K562 (cell line): ENCODE results near the gene HSDL1. TPM values are rescaled to one million over a fixed set of nuclear protein-coding genes. Genes with fewer than 3 reads are reported as not detected.

Experiments
- CSDE1 ChIP-seq, 2 experiments: fragments of 450-650 bp; IDR thresholded peaks; 2 replicates each; pipeline ENCODE4 v1.6.1; 2016; ENCODE audit warnings: mild to moderate bottlenecking in 1 of 2
- ETV5 ChIP-seq: sonication (generic); formaldehyde crosslinking; IDR thresholded peaks from 2 replicates; pipeline ENCODE4 v1.4.0; 2020; ENCODE audit warnings: low read depth, mild to moderate bottlenecking, missing genetic modification reagents
- FOS ChIP-seq: IDR thresholded peaks from 3 replicates; pipeline ENCODE4 v1.6.1; 2011; ENCODE audit not compliant: insufficient read length; ENCODE audit errors: extremely low read depth
- L3MBTL2 ChIP-seq: fragments of 450-650 bp; IDR thresholded peaks from 2 replicates; pipeline ENCODE4 v1.6.1; 2016; ENCODE audit warnings: mild to moderate bottlenecking, moderate library complexity
- MCM7 ChIP-seq, 2 experiments: fragments of 450-650 bp; IDR thresholded peaks; 2 replicates each; pipeline ENCODE4 v1.6.1; 2016 to 2018
- MLLT1 ChIP-seq, 2 experiments: fragments of 450-650 bp; IDR thresholded peaks; 2 replicates each; pipeline ENCODE4 v1.6.1; 2016
- MYNN ChIP-seq, 2 experiments: sonication (generic); formaldehyde crosslinking in 1 of 2; IDR thresholded peaks; 2 replicates each; pipeline versions ENCODE4 v1.5.0 to v1.6.1; 2016 to 2020; ENCODE audit warnings: antibody characterized with exemption in 1 of 2, missing genetic modification reagents in 1 of 2
- NFRKB ChIP-seq: fragments of 450-650 bp; IDR thresholded peaks from 2 replicates; pipeline ENCODE4 v1.6.1; 2016; ENCODE audit warnings: low read depth
- POLR3A ChIP-seq: IDR thresholded peaks from 2 replicates; pipeline ENCODE4 v1.6.1; 2011; ENCODE audit warnings: borderline replicate concordance, mild to moderate bottlenecking, moderate library complexity; ENCODE audit not compliant: insufficient read length, insufficient read depth; ENCODE audit errors: extremely low read depth
- SPI1 ChIP-seq: IDR thresholded peaks from 2 replicates; pipeline ENCODE4 v1.6.1; 2011; ENCODE audit warnings: low read depth, low read length, control low read depth, borderline replicate concordance
- SREBF1 ChIP-seq: fragments of 150-350 bp; IDR thresholded peaks from 2 replicates; pipeline ENCODE4 v1.6.1; 2014; ENCODE audit warnings: antibody characterized with exemption, low read depth, low read length, borderline replicate concordance
- STAT6 ChIP-seq: sonication (generic); formaldehyde crosslinking; IDR thresholded peaks from 2 replicates; pipeline ENCODE4 v1.8.1; 2023; ENCODE audit warnings: mild to moderate bottlenecking, missing genetic modification reagents
- U2AF1 ChIP-seq: fragments of 200-400 bp; formaldehyde crosslinking; optimal IDR thresholded peaks from 2 replicates; pipeline ENCODE3; 2017; ENCODE audit warnings: mild to moderate bottlenecking, low read depth, low read length, moderate library complexity
- USF1 ChIP-seq: sonication (generic); formaldehyde crosslinking; IDR thresholded peaks from 2 replicates; pipeline ENCODE4 v1.9.0; 2022; ENCODE audit warnings: mild to moderate bottlenecking, missing genetic modification reagents
- WHSC1 ChIP-seq: IDR thresholded peaks from one replicate; pipeline ENCODE4 v1.6.1; 2012; ENCODE audit warnings: low read length, control low read depth, inconsistent platforms
- ZBTB49 ChIP-seq: sonication (generic); formaldehyde crosslinking; IDR thresholded peaks from 2 replicates; pipeline ENCODE4 v1.8.0; 2022; ENCODE audit warnings: missing genetic modification reagents, mild to moderate bottlenecking, borderline replicate concordance
- ZFP30 ChIP-seq: fragments of 250-450 bp; sonication (Bioruptor Pico); IDR thresholded peaks from 2 replicates; pipeline ENCODE4 v1.8.0; 2022; ENCODE audit warnings: moderate library complexity, mild to moderate bottlenecking, inconsistent platforms, borderline replicate concordance
- ZNF146 ChIP-seq: IDR thresholded peaks from one replicate; pipeline ENCODE4 v1.6.1; 2018; ENCODE audit warnings: missing compliant biosample characterization; ENCODE audit not compliant: unreplicated experiment
- ZNF436 ChIP-seq: fragments of 250-450, 450-650 bp; sonication (Bioruptor Pico); formaldehyde crosslinking; IDR thresholded peaks from 2 replicates; pipeline ENCODE4 v1.7.0; 2020; ENCODE audit warnings: mild to moderate bottlenecking
- ZNF57 ChIP-seq: fragments of 450-650 bp; formaldehyde crosslinking; IDR thresholded peaks from 2 replicates; pipeline ENCODE4 v1.4.0; 2020; ENCODE audit warnings: mild to moderate bottlenecking, moderate library complexity
- polyA plus RNA-seq, 8 experiments: library from polyadenylated mRNA; depleted of rRNA in 4 of 8; stranded (reverse) in 5 of 8; unstranded in 3 of 8; fragments of >200 nt; fragmentation: Nextera tagmentation in 2 of 8; fragmentation: Illumina TruSeq in 1 of 8; extraction: Ambion mirVana in 2 of 8; extraction: Trizol in 1 of 8; gene quantifications; 2 replicates each; pipeline versions ENCODE4 v1.2.1 to v1.2.3, GENCODE V29; 2011 to 2014; ENCODE audit warnings: inconsistent platforms in 1 of 8, missing spikeins in 1 of 8
- total RNA-seq, 7 experiments: library from RNA; depleted of rRNA in 6 of 7; stranded (reverse); fragments of >200 nt in 6 of 7; fragmentation: Illumina TruSeq in 2 of 7; extraction: Trizol in 2 of 7; gene quantifications; 2 replicates each; pipeline versions ENCODE4 v1.2.1 to v1.2.3, GENCODE V29; 2011 to 2021; ENCODE audit warnings: low replicate concordance in 1 of 7

Gene HSDL1
- total and polyA plus RNA-seq, 9 of the 15 experiments (the other 6 are each of a cell fraction or from before 2014, with no cell fraction given) = 14.8 to 41.2 (median 27.7) TPM

GRCh38 chr16:84139628-84140258 is 5.2 kb downstream of the HSDL1 start (continued):
- TF ChIP-seq ZBTB49 (CRISPR knock-in tag) (no peak), SPI1 (no peak), STAT6 (no peak), POLR3A (no peak), CSDE1 (IDR thresholded peaks at IDR 0.05) (no peak), L3MBTL2 (no peak), ETV5 (CRISPR knock-in tag) (peak; percentile 42; the same call in 1 of the 2 replicates), MLLT1 (IDR thresholded peaks at IDR 0.05) (0 out of 4 replicates have a peak, but pooled peaks have one; percentile 13 to 20), SREBF1 (no peak), NFRKB (peak; percentile 17; the same call in 1 of the 2 replicates), ZFP30 (CRISPR knock-in tag) (no peak), MYNN (IDR thresholded peaks at IDR 0.05) (no peak), MYNN (CRISPR knock-in tag; IDR thresholded peaks at IDR 0.05) (no peak), ZNF146 (no peak), MCM7 (IDR thresholded peaks at IDR 0.05) (no peak), U2AF1 (no peak), FOS (no peak), ZNF436 (CRISPR knock-in tag) (no peak), ZNF57 (CRISPR knock-in tag) (no peak), USF1 (CRISPR knock-in tag) (no peak), WHSC1 (no peak)
